ENCODE data around the gene SH3RF3. TPM values are rescaled to one million over a fixed set of nuclear protein-coding genes. Genes with fewer than 3 reads are reported as not detected.

SH3RF3 gene
- polyA plus RNA-seq, 2 donors, result 1.1 to 1.3 TPM

DNA sequence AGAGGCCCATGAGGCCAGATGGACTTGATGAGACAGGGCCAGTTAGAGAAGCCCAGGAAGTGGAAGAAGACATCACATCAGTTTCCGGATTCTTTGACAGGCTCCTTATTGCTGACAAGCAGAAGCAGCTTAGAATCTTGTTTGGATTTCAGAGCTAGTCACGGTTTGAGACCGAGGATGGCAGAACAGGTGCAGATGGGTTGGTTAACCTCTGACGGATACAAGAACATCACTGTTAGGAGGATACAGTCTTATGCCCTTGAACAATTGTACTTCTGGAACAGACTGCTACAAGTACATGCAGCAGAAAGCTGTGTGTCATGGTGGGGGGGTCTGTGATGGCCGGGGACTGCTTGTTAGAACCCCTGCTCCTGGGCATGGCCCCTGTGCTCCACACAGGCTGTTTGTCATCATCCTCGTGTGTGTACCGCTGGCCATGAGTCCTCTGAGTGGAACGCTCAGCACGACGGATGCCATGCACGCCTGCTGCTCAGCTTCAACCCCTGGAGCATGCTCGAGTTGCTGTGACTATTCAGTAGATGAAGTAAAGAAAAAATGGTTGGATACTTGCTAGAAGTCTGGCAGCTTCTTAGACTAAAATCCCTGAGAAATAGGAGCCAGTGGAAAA lies 217.7 kb downstream of the SH3RF3 start:
- WGBS, 2 donors, result 89 to 92% methylated on average over 12 of the region's 12 CpGs
- Histone ChIP-seq H3K27ac (ENCODE audit: low read depth in 2 of 2, low read length in 1 of 2) (no peak overlapping the region), H3K4me1 (ENCODE audit: control insufficient read depth in 2 of 2, insufficient read depth in 2 of 2, low read length in 1 of 2) (peaks cover 9 to 11% of the 10 kb centered on the region in 2 donors)

DNA sequence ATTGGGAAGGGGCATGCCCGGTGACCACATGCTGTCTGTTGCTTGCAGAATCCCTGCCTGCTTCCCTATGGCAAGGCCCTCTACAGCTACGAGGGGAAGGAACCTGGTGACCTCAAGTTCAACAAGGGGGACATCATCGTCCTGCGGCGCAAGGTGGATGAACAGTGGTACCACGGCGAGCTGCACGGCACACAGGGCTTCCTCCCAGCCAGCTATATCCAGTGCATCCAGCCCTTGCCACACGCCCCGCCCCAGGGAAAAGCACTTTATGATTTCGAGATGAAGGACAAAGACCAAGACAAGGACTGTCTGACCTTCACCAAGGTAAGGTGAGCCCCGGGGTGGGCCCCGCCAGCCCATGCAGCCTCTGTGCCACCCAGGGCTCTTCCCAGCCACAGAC lies 218.6 kb downstream of the SH3RF3 start:
- no peaks in the 10 kb centered on the region for H3K36me3 ChIP-seq (ENCODE audit: control insufficient read depth in 2 of 2, insufficient read depth in 2 of 2, low read length in 1 of 2)
- WGBS, 2 donors, result 87 to 91% methylated on average over 13 of the region's 13 CpGs
- H3K27me3 ChIP-seq (ENCODE audit: control insufficient read depth in 1 of 2, insufficient read depth in 2 of 2, low read length in 2 of 2), result no peaks in the 10 kb centered on the region
- H3K27ac ChIP-seq (ENCODE audit: low read depth in 2 of 2, low read length in 1 of 2), result no peak overlapping the region
- H3K9me3 ChIP-seq (ENCODE audit: control insufficient read depth in 2 of 2, insufficient read depth in 1 of 2, low read depth in 1 of 2, low read length in 1 of 2), result no peaks in the 10 kb centered on the region
- H3K4me1 ChIP-seq (ENCODE audit: control insufficient read depth in 2 of 2, insufficient read depth in 2 of 2, low read length in 1 of 2), result peaks cover 9 to 14% of the 10 kb centered on the region in 2 donors
- H3K4me3 ChIP-seq (ENCODE audit: low read depth in 1 of 2, low read length in 2 of 2), result no peak overlapping the region

More for the DNA sequence above, 217.7 kb downstream of the SH3RF3 start:
- Histone ChIP-seq H3K4me3 (ENCODE audit: low read depth in 1 of 2, low read length in 2 of 2) (no peak overlapping the region), H3K27me3 (ENCODE audit: control insufficient read depth in 1 of 2, insufficient read depth in 2 of 2, low read length in 2 of 2) (no peaks in the 10 kb centered on the region), H3K9me3 (ENCODE audit: control insufficient read depth in 2 of 2, insufficient read depth in 1 of 2, low read depth in 1 of 2, low read length in 1 of 2) (no peaks in the 10 kb centered on the region), H3K36me3 (ENCODE audit: control insufficient read depth in 2 of 2, insufficient read depth in 2 of 2, low read length in 1 of 2) (no peaks in the 10 kb centered on the region)

DNA sequence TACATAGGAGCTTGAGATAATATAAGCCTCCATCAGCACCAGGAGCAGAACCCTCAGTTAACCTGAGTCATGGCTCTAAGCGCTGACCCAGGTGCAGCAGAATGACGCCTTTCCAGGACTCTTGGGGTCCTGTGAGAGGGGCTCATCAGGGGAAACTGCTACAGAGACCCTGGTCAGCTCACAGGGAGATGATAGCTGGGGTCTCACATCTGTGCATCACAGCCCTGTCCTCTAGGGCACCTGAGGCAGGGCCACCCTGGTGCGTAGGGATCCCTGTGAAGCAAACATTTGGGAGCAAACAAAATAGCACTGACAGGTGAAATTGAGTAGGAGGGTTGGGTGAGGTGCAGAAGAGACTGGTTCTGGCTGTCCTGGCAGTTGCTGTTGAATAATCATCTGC lies 219.2 kb downstream of the SH3RF3 start:
- H3K27ac ChIP-seq (ENCODE audit: low read depth in 2 of 2, low read length in 1 of 2), result no peak overlapping the region
- no peaks in the 10 kb centered on the region for H3K9me3 ChIP-seq (ENCODE audit: control insufficient read depth in 2 of 2, insufficient read depth in 1 of 2, low read depth in 1 of 2, low read length in 1 of 2)
- no peaks in the 10 kb centered on the region for H3K27me3 ChIP-seq (ENCODE audit: control insufficient read depth in 1 of 2, insufficient read depth in 2 of 2, low read length in 2 of 2)
- 89 to 97% methylated on average over 3 of the region's 3 CpGs for WGBS, 2 donors
- H3K36me3 ChIP-seq (ENCODE audit: control insufficient read depth in 2 of 2, insufficient read depth in 2 of 2, low read length in 1 of 2), result no peaks in the 10 kb centered on the region
- no peak overlapping the region for H3K4me3 ChIP-seq (ENCODE audit: low read depth in 1 of 2, low read length in 2 of 2)
- peaks cover 9 to 14% of the 10 kb centered on the region in 2 donors for H3K4me1 ChIP-seq (ENCODE audit: control insufficient read depth in 2 of 2, insufficient read depth in 2 of 2, low read length in 1 of 2)

DNA sequence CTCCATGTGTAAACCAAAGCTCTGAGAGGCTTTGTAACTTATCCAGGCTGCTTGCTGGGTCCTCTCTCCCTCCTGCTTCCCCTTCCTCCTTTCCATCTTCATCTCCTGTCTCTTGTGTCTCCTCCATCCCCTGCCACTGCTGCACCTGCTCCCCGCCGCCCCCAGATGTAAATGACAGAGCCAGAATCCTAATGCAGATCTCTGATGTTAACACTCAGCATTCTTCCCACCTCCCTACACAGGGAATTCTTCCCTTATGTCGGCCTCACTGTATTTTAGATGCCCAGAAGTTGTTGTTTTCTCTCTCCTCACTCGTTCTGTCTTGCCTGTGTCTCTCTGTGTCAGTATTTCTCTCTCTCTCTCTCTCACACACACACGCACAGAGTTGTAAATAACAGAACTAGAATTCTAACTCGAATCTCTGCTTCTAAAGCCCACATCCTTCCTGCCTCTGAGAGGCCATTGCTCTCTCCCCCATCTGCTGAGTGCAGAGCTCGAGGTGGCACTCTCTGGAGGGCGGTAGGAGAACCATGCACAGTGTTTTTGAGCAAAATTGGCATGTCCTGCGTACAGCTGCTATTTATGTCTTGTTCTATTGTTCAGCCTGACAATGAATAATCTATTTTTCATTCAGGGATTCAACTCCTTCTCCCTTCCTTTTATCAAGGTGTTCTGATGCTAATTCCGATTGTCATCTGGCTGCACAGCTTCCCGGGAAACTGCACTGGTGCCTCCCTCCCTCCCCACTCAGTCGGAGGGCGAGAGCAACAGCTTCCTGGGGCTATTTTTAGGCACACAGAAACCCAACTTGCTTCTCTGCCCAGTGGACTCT lies 219.9 kb downstream of the SH3RF3 start:
- H3K27ac ChIP-seq (ENCODE audit: low read depth in 2 of 2, low read length in 1 of 2), result no peak overlapping the region
- H3K27me3 ChIP-seq (ENCODE audit: control insufficient read depth in 1 of 2, insufficient read depth in 2 of 2, low read length in 2 of 2), result no peaks in the 10 kb centered on the region
- no peaks in the 10 kb centered on the region for H3K9me3 ChIP-seq (ENCODE audit: control insufficient read depth in 2 of 2, insufficient read depth in 1 of 2, low read depth in 1 of 2, low read length in 1 of 2)
- no peak overlapping the region for H3K4me3 ChIP-seq (ENCODE audit: low read depth in 1 of 2, low read length in 2 of 2)
- WGBS, 2 donors, result 46 to 57% methylated on average over 13 of the region's 13 CpGs
- no peaks in the 10 kb centered on the region for H3K36me3 ChIP-seq (ENCODE audit: control insufficient read depth in 2 of 2, insufficient read depth in 2 of 2, low read length in 1 of 2)
- peaks cover 9 to 14% of the 10 kb centered on the region in 2 donors for H3K4me1 ChIP-seq (ENCODE audit: control insufficient read depth in 2 of 2, insufficient read depth in 2 of 2, low read length in 1 of 2)

DNA sequence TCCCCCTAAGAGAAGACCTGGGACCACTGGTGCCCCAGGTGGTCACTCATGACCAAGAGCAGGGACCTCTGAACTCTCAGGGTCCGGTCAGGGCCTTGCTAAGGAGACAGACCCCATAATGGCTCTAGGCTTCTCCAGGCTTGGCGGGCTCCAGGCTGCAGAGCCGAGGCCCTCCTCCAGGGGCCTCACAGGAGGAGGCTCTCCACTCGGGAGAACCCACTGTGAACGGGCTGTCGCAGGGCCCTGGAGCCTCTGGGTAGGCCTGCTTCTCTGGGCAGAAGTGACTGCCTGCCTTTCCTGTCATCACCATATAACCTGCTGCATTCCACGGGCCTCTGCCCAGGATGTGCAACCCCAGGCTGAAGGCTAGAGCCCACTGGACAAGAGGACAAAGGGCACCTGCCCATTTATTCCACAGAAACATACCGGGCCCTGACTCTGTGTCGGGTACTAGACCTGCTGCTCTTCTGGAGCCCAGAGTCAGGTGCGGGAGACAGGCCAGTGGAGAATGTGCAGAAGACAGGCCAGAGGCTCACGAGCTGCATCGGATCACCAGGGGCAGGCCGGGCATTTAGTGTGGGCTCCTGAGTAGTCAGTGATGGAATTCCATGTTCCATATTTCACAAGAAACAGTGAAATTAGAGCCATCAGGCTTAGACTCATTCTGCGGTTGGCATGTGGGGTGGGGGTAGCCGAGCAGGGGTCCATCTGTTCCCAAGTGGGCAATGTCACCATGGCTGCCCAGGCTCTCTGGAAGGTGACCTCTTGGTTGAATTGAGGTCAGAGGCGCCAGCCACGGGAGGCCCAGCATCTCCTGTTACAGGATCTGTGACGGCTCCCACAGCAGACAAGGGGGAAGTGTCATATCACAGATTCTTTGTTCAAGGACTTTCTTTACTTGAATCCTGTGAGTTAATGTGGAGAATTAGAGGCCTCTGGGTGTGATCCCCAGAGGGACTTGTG lies 220.8 kb downstream of the SH3RF3 start:
- peaks cover 9 to 14% of the 10 kb centered on the region in 2 donors for H3K4me1 ChIP-seq (ENCODE audit: control insufficient read depth in 2 of 2, insufficient read depth in 2 of 2, low read length in 1 of 2)
- WGBS, 2 donors, result 89 to 92% methylated on average over 18 of the region's 18 CpGs

DNA sequence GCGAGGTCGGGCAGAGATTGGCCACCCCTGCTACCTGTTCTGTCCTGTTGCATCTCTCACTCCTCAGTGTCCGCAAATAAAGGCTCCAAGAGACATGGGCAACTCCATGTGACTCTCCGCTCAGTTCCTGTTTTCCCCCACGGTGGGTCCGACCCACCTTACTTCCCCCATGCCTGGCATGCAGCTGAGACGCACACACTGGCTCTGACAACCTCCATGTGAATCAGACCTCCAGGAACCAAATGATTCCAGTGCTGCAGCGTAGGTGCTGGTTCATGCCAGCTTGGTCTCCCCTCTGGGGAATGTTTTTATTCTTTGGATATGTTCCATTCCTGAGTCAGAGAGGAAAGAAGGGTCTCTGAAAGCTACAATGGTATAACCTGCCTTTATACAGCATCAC lies 221.5 kb downstream of the SH3RF3 start:
- Histone ChIP-seq H3K4me1 (ENCODE audit: control insufficient read depth in 2 of 2, insufficient read depth in 2 of 2, low read length in 1 of 2) (peaks cover 9 to 14% of the 10 kb centered on the region in 2 donors), H3K4me3 (ENCODE audit: low read depth in 1 of 2, low read length in 2 of 2) (no peak overlapping the region), H3K36me3 (ENCODE audit: control insufficient read depth in 2 of 2, insufficient read depth in 2 of 2, low read length in 1 of 2) (no peaks in the 10 kb centered on the region), H3K27ac (ENCODE audit: low read depth in 2 of 2, low read length in 1 of 2) (no peak overlapping the region), H3K27me3 (ENCODE audit: control insufficient read depth in 1 of 2, insufficient read depth in 2 of 2, low read length in 2 of 2) (no peaks in the 10 kb centered on the region), H3K9me3 (ENCODE audit: control insufficient read depth in 2 of 2, insufficient read depth in 1 of 2, low read depth in 1 of 2, low read length in 1 of 2) (peaks cover 0 to 2% of the 10 kb centered on the region in 2 donors)
- WGBS, 2 donors, result 65 to 76% methylated on average over 8 of the region's 8 CpGs

More for the DNA sequence above, 220.8 kb downstream of the SH3RF3 start:
- no peak overlapping the region for H3K4me3 ChIP-seq (ENCODE audit: low read depth in 1 of 2, low read length in 2 of 2)
- H3K27me3 ChIP-seq (ENCODE audit: control insufficient read depth in 1 of 2, insufficient read depth in 2 of 2, low read length in 2 of 2), result no peaks in the 10 kb centered on the region
- H3K36me3 ChIP-seq (ENCODE audit: control insufficient read depth in 2 of 2, insufficient read depth in 2 of 2, low read length in 1 of 2), result no peaks in the 10 kb centered on the region
- H3K9me3 ChIP-seq (ENCODE audit: control insufficient read depth in 2 of 2, insufficient read depth in 1 of 2, low read depth in 1 of 2, low read length in 1 of 2), result peaks cover 0 to 2% of the 10 kb centered on the region in 2 donors
- H3K27ac ChIP-seq (ENCODE audit: low read depth in 2 of 2, low read length in 1 of 2), result no peak overlapping the region

DNA sequence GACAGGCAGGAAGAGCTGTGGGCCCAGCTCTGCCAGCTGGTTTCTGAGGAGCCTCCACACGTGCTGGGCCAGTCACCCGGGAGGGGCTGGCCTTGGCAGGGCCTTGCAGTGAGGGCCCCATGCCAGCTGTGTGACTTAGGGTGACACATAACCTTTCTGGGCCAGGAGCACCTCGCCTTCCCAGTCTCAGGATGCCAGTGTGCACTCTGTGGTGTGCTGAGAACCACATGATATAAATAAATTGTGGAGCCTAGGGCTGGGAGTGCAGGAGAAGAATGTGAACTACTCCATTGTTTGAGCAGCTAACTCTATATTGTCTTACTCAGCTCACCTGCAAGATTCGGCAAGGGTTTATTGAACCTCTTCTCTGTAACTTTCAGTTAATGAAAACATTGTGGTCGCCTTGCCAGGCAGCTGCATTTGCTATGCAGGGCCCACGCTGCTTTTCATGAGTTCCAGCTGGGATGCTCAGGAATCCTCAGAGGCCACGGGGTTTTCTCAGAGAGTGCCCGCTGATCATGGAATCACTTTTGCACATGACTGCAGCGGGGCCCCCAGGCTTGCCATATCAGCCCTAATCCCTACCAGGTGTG lies 222.3 kb downstream of the SH3RF3 start:
- Histone ChIP-seq H3K36me3 (ENCODE audit: control insufficient read depth in 2 of 2, insufficient read depth in 2 of 2, low read length in 1 of 2) (no peaks in the 10 kb centered on the region), H3K27ac (ENCODE audit: low read depth in 2 of 2, low read length in 1 of 2) (no peak overlapping the region), H3K9me3 (ENCODE audit: control insufficient read depth in 2 of 2, insufficient read depth in 1 of 2, low read depth in 1 of 2, low read length in 1 of 2) (peaks cover 0 to 2% of the 10 kb centered on the region in 2 donors), H3K4me1 (ENCODE audit: control insufficient read depth in 2 of 2, insufficient read depth in 2 of 2, low read length in 1 of 2) (peaks cover 6 to 14% of the 10 kb centered on the region in 2 donors), H3K4me3 (ENCODE audit: low read depth in 1 of 2, low read length in 2 of 2) (no peak overlapping the region), H3K27me3 (ENCODE audit: control insufficient read depth in 1 of 2, insufficient read depth in 2 of 2, low read length in 2 of 2) (no peaks in the 10 kb centered on the region)
- WGBS, 2 donors, result 47 to 50% methylated on average over 9 of the region's 9 CpGs

DNA sequence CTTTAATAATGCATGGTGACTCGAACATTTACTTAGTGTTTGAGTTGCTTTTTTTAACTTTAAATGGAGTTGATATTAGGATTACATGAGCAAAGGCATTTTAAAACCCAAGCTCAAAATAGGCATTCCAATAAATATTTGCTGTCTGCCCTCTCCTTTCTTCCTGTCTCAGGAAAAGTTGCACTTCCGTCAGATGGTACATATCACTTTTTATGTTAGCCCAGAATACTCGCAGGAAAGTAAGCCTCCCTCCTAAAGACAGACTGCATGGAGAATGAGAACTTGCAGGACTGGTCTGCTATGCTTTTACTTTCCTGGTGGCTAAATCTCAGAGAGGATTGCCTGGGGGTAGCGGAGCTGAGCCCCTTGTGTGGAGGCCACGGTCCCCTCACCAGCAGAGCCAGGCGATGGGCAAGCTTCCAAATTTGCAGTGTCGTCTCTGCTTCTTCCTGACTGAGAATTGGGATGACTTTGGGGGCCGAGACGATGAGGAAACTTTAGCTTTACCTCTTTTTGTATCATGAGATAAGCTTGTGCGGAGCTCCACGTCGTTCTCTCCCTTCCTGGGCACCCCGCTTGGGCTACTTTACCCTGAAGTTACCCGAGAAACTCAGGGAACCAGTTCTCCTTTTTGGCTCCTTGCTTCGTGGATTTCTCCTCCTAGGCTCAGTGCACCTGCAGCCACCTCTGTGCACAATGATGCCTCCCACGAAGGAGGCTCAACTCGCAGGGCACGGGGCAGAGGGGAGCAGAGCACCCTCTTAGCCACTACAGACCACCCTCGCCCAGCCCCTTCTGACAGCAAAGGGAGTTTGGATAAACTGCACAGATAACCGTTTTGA lies 223.3 kb downstream of the SH3RF3 start:
- peaks cover 6 to 14% of the 10 kb centered on the region in 2 donors for H3K4me1 ChIP-seq (ENCODE audit: control insufficient read depth in 2 of 2, insufficient read depth in 2 of 2, low read length in 1 of 2)
- 75 to 76% methylated on average over 20 of the region's 20 CpGs for WGBS, 2 donors
- no peak overlapping the region for H3K4me3 ChIP-seq (ENCODE audit: low read depth in 1 of 2, low read length in 2 of 2)
- H3K9me3 ChIP-seq (ENCODE audit: control insufficient read depth in 2 of 2, insufficient read depth in 1 of 2, low read depth in 1 of 2, low read length in 1 of 2), result peaks cover 0 to 2% of the 10 kb centered on the region in 2 donors
- H3K27me3 ChIP-seq (ENCODE audit: control insufficient read depth in 1 of 2, insufficient read depth in 2 of 2, low read length in 2 of 2), result no peaks in the 10 kb centered on the region
- no peaks in the 10 kb centered on the region for H3K36me3 ChIP-seq (ENCODE audit: control insufficient read depth in 2 of 2, insufficient read depth in 2 of 2, low read length in 1 of 2)
- H3K27ac ChIP-seq (ENCODE audit: low read depth in 2 of 2, low read length in 1 of 2), result no peak overlapping the region
